ENCODE results near the gene ANKRD22.
"Not testable (repeated sequence)": the region's sequence is repeated elsewhere in the genome, so short reads cannot be mapped to it uniquely, and the experiment has no call there.

The ANKRD22 gene

GRCh38 chr10:88851706-88852105 is at the start of gene ANKRD22:
Gene ANKRD22, minus strand, starts transcription at chr10:88851844. Its CDS starts 237 bp downstream, at chr10:88851607.
- DNase-seq: peak; percentile 68

- no peak for DNase-seq
Measured at GRCh38 chr10:88899886-88900285, 48.2 kb upstream of the ANKRD22 start.

GRCh38 chr10:88898727-88899126 is 47.1 kb upstream of the ANKRD22 start:
- DNase-seq: no peak

GRCh38 chr10:88896994-88897853 is 45.6 kb upstream of the ANKRD22 start:
- peak; percentile 35 for DNase-seq

- no peak for DNase-seq
Measured at GRCh38 chr10:88896372-88896993, 44.8 kb upstream of the ANKRD22 start.

GRCh38 chr10:88895250-88895649 is 43.6 kb upstream of the ANKRD22 start:
- no peak for DNase-seq

- DNase-seq: no peak
Measured at GRCh38 chr10:88893611-88894010, 42.0 kb upstream of the ANKRD22 start.

GRCh38 chr10:88892222-88892967 is 40.8 kb upstream of the ANKRD22 start:
- no peak for DNase-seq

GRCh38 chr10:88890681-88891381 is 39.2 kb upstream of the ANKRD22 start:
- DNase-seq: no peak

- no peak for DNase-seq
Measured at GRCh38 chr10:88889559-88890337, 38.1 kb upstream of the ANKRD22 start.

GRCh38 chr10:88888810-88889445 is 37.3 kb upstream of the ANKRD22 start:
- no peak for DNase-seq

- peak; percentile 84 for DNase-seq
Measured at GRCh38 chr10:88886557-88886956, 34.9 kb upstream of the ANKRD22 start.

GRCh38 chr10:88883448-88883809 is 31.8 kb upstream of the ANKRD22 start:
- DNase-seq: no peak

GRCh38 chr10:88882646-88883447 is 31.2 kb upstream of the ANKRD22 start:
- not testable (repeated sequence) for DNase-seq

GRCh38 chr10:88881922-88882645 is 30.4 kb upstream of the ANKRD22 start:
- DNase-seq: no peak

GRCh38 chr10:88881320-88881719 is 29.7 kb upstream of the ANKRD22 start:
- DNase-seq: no peak

GRCh38 chr10:88880282-88881076 is 28.8 kb upstream of the ANKRD22 start:
- DNase-seq: peak; percentile 92

- DNase-seq: peak; percentile 91
Measured at GRCh38 chr10:88879534-88880281, 28.1 kb upstream of the ANKRD22 start, which contains the start of gene STAMBPL1. Gene STAMBPL1, plus strand, starts transcription at chr10:88880245. Its CDS starts 21,464 bp downstream, at chr10:88901709.
